ENCODE results near the gene LNP1. TPM values are rescaled to one million over a fixed set of nuclear protein-coding genes. Genes with fewer than 3 reads are reported as not detected.
A peak's percentile ranks its signal among the peaks of the same experiment; 100 is the strongest.

The LNP1 gene
- total and polyA plus RNA-seq, 9 of the 15 experiments (the other 6 are each of a cell fraction or from before 2014, with no cell fraction given) = 1.9 to 5.2 (median 4.5) TPM

- no peak for TF ChIP-seq HDGF (IDR thresholded peaks at IDR 0.05)
- 0 out of 2 replicates have a peak, but pooled peaks have one; percentile 9 for TF ChIP-seq SMAD4 (CRISPR knock-in tag; conservative IDR thresholded peaks at IDR 0.05)
- TF ChIP-seq PHB (CRISPR knock-in tag; IDR thresholded peaks at IDR 0.05) = no peak
- TF ChIP-seq PRDM10 (IDR thresholded peaks at IDR 0.05; ENCODE audit: partially characterized antibody) = peak; percentile 64
These were observed 91.0 kb downstream of the LNP1 start, which contains the start of gene TMEM45A (continued) for GRCh38 chr3:100492059-100493006.

- Histone ChIP-seq H4K20me1 (replicated peaks; ENCODE audit: control insufficient read depth, insufficient read depth, low read length) (no peaks in the 10 kb centered on the region), H3K27ac (ENCODE audit: extremely low read depth, low read depth, low read length) (no peak overlapping the region), H3K9me3 (replicated peaks; ENCODE audit: control insufficient read depth, insufficient read depth, low read depth, low read length) (no peaks in the 10 kb centered on the region), H3K4me3 (no peak overlapping the region), H3K27me3 (ENCODE audit: control insufficient read depth in 2 of 2, insufficient read depth in 2 of 2, low read length in 2 of 2) (no peaks in the 10 kb centered on the region), H3K9ac (ENCODE audit: insufficient read depth in 1 of 2, low read depth in 2 of 2, low read length in 2 of 2) (no peak overlapping the region), H3K4me2 (ENCODE audit: insufficient read depth, low read length) (no peak overlapping the region), H3K36me3 (ENCODE audit: control insufficient read depth, insufficient read depth, low read length) (no peaks in the 10 kb centered on the region), H3K9me1 (ENCODE audit: control insufficient read depth, insufficient read depth, low read length) (no peaks in the 10 kb centered on the region), H3K79me2 (ENCODE audit: control insufficient read depth, insufficient read depth, low read length) (no peaks in the 10 kb centered on the region), H2AFZ (ENCODE audit: low read depth, low read length) (no peak overlapping the region), H3K4me1 (replicated peaks in 1 of 2; ENCODE audit: control insufficient read depth in 2 of 2, insufficient read depth in 2 of 2, low read length in 2 of 2) (peaks cover 3 to 6% of the 10 kb centered on the region in 2 experiments; a peak in 3 of 5 replicates)
- in situ Hi-C loops (cut with MboI) (no loop called here), intact Hi-C loops (cut with micrococcal nuclease) (no loop called here)
- FAIRE-seq (no peak), DNase-seq (ENCODE audit: extremely low read depth in 1 of 4, low spot score in 3 of 4) (no peak), ATAC-seq (no peak)
- ChIA-PET CTCF (ENCODE audit: low intra/inter-chr PET ratio) (no interaction called here), POLR2A (no interaction called here)
- no TSS peak for BruUV-seq (replicated peaks)
- TF ChIP-seq ZNF239 (CRISPR knock-in tag; IDR thresholded peaks at IDR 0.05) = no peak
- no peak for TF ChIP-seq TRIM28 (IDR thresholded peaks at IDR 0.05)
- TF ChIP-seq ZKSCAN8 (CRISPR knock-in tag; IDR thresholded peaks at IDR 0.05) = no peak
- TF ChIP-seq ZNF146 (CRISPR knock-in tag; IDR thresholded peaks at IDR 0.05; ENCODE audit: unreplicated experiment) = no peak
- TF ChIP-seq ARID1B (IDR thresholded peaks at IDR 0.05) = no peak
- no peak for TF ChIP-seq CREB5 (CRISPR knock-in tag; IDR thresholded peaks at IDR 0.05)
- TF ChIP-seq HMGN3 (IDR thresholded peaks at IDR 0.05; ENCODE audit: borderline replicate concordance, extremely low read depth, insufficient read length, low read depth, low read length) = no peak
- no peak for TF ChIP-seq STAT6 (CRISPR knock-in tag; IDR thresholded peaks at IDR 0.05)
These were observed 95.4 kb downstream of the LNP1 start for GRCh38 chr3:100496711-100497261.

All from K562 (cell line).